ENCODE measurements around the gene MACROD2.

- no peak for TF ChIP-seq CTCF (IDR thresholded peaks at IDR 0.05)
- TF ChIP-seq POLR2A (IDR thresholded peaks at IDR 0.05), result no peak
These were observed 2040.3 kb downstream of the MACROD2 start for GRCh38 chr20:16035576-16035975.
